Epithelial cell of prostate (primary cell): ENCODE measurements around the gene STMND1.
"Not testable (repeated sequence)": the region's sequence is repeated elsewhere in the genome, so short reads cannot be mapped to it uniquely, and the experiment has no call there.

Source experiments
- DNase-seq: peaks from one replicate; pipeline ENCODE4 v3.0.0-alpha.2; 2011; ENCODE audit warnings: low read depth, low spot score
- H3K27ac ChIP-seq: fragments of 450-650 bp; 2 replicates; pipeline ENCODE4 v1.5.1; 2017; ENCODE audit warnings: mild to moderate bottlenecking

Gene STMND1

GRCh38 chr6:17101422-17102257 lies at the start of gene STMND1:
STMND1 (plus strand) TSS chr6:17102050; CDS start chr6:17102258, 208 bp downstream.
- DNase-seq, result no peak
- H3K27ac ChIP-seq, result no peak within 1 kb of the TSS

- no peak overlapping the region for H3K27ac ChIP-seq
- peak; percentile 86 for DNase-seq
These were observed 47.2 kb upstream of the STMND1 start for GRCh38 chr6:17054647-17055046.

GRCh38 chr6:17057322-17057721 lies 44.5 kb upstream of the STMND1 start:
- peak overlapping the region; percentile 5 for H3K27ac ChIP-seq
- no peak for DNase-seq

- H3K27ac ChIP-seq, result no peak overlapping the region
- DNase-seq, result no peak
These were observed 43.3 kb upstream of the STMND1 start for GRCh38 chr6:17058550-17058949.

GRCh38 chr6:17059022-17059421 lies 42.8 kb upstream of the STMND1 start:
- no peak overlapping the region for H3K27ac ChIP-seq
- DNase-seq, result no peak

GRCh38 chr6:17059850-17060249 lies 42.0 kb upstream of the STMND1 start:
- DNase-seq, result no peak
- peak overlapping the region; percentile 42 for H3K27ac ChIP-seq

GRCh38 chr6:17061097-17061496 lies 40.8 kb upstream of the STMND1 start:
- no peak for DNase-seq
- H3K27ac ChIP-seq, result no peak overlapping the region

GRCh38 chr6:17062871-17063440 lies 38.9 kb upstream of the STMND1 start:
- no peak for DNase-seq
- H3K27ac ChIP-seq, result no peak overlapping the region

GRCh38 chr6:17064975-17065374 lies 36.9 kb upstream of the STMND1 start:
- DNase-seq, result no peak
- H3K27ac ChIP-seq, result no peak overlapping the region

- DNase-seq, result no peak
- no peak overlapping the region for H3K27ac ChIP-seq
These were observed 35.2 kb upstream of the STMND1 start for GRCh38 chr6:17066610-17067009.

GRCh38 chr6:17068972-17069371 lies 32.9 kb upstream of the STMND1 start:
- H3K27ac ChIP-seq, DNase-seq: not testable (repeated sequence)

GRCh38 chr6:17070400-17070799 lies 31.4 kb upstream of the STMND1 start:
- not testable (repeated sequence) for H3K27ac ChIP-seq, DNase-seq

- not testable (repeated sequence) for H3K27ac ChIP-seq, DNase-seq
These were observed 28.3 kb upstream of the STMND1 start for GRCh38 chr6:17073596-17073995.

GRCh38 chr6:17081273-17081672 lies 20.6 kb upstream of the STMND1 start:
- no peak for DNase-seq
- H3K27ac ChIP-seq, result no peak overlapping the region

- DNase-seq, result no peak
- no peak overlapping the region for H3K27ac ChIP-seq
These were observed 19.9 kb upstream of the STMND1 start for GRCh38 chr6:17081860-17082508.

- DNase-seq, result no peak
- no peak overlapping the region for H3K27ac ChIP-seq
These were observed 18.5 kb upstream of the STMND1 start for GRCh38 chr6:17083397-17083796.

- peak; percentile 5 for DNase-seq
- no peak overlapping the region for H3K27ac ChIP-seq
These were observed 15.4 kb upstream of the STMND1 start for GRCh38 chr6:17086469-17086868.

GRCh38 chr6:17088091-17088611 lies 13.7 kb upstream of the STMND1 start:
- no peak for DNase-seq

GRCh38 chr6:17091122-17091521 lies 10.7 kb upstream of the STMND1 start:
- no peak overlapping the region for H3K27ac ChIP-seq
- DNase-seq, result no peak

More at GRCh38 chr6:17088091-17088611, 13.7 kb upstream of the STMND1 start:
- no peak overlapping the region for H3K27ac ChIP-seq

GRCh38 chr6:17093686-17094085 lies 8.2 kb upstream of the STMND1 start:
- DNase-seq, result no peak
- no peak overlapping the region for H3K27ac ChIP-seq

- DNase-seq, result no peak
- no peak overlapping the region for H3K27ac ChIP-seq
These were observed 5.8 kb upstream of the STMND1 start for GRCh38 chr6:17096096-17096495.
